ENCODE results near the gene SERGEF.

DNA sequence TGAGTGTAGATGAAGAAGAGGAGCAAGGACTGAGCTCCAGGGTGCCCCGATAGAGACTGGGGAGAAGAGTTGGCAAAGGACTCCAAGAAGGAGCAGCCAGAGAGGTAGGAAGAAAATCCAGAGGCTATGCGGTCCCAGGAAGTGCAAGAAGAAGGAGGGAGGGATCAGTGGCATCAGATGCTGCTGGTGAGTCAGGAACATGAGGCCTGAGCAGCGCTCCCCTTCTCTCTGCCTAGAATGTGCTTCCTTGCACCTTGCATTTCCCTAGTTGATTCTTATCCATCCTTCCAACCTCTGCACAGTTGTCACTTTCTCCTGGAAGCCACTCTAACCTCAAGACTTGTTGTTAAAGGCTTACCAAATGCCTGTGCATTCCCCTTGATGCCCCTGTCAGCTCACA is 257.0 kb downstream of the SERGEF start:
- TF ChIP-seq, protein P1, sequence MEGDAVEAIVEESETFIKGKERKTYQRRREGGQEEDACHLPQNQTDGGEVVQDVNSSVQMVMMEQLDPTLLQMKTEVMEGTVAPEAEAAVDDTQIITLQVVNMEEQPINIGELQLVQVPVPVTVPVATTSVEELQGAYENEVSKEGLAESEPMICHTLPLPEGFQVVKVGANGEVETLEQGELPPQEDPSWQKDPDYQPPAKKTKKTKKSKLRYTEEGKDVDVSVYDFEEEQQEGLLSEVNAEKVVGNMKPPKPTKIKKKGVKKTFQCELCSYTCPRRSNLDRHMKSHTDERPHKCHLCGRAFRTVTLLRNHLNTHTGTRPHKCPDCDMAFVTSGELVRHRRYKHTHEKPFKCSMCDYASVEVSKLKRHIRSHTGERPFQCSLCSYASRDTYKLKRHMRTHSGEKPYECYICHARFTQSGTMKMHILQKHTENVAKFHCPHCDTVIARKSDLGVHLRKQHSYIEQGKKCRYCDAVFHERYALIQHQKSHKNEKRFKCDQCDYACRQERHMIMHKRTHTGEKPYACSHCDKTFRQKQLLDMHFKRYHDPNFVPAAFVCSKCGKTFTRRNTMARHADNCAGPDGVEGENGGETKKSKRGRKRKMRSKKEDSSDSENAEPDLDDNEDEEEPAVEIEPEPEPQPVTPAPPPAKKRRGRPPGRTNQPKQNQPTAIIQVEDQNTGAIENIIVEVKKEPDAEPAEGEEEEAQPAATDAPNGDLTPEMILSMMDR (IDR thresholded peaks at IDR 0.05; ENCODE audit: low read depth, low read length, poor library complexity, severe bottlenecking): no peak
- TF ChIP-seq EZH2phosphoT487 (IDR thresholded peaks at IDR 0.05; ENCODE audit: borderline replicate concordance, low read length): no peak
